H1 (cell line): Measurements from ENCODE around the gene NOLC1. TPM values are rescaled to one million over a fixed set of nuclear protein-coding genes. Genes with fewer than 3 reads are reported as not detected.

Experiments used
- BACH1 ChIP-seq: IDR thresholded peaks from 2 replicates; pipeline ENCODE4 v1.6.1; 2012; ENCODE audit warnings: low read length, improper control_type of control experiment
- JUN ChIP-seq: IDR thresholded peaks from 2 replicates; pipeline ENCODE4 v1.6.1; 2011; ENCODE audit warnings: low read depth, mild to moderate bottlenecking, improper control_type of control experiment, low read length
- polyA plus RNA-seq, 7 experiments: library from polyadenylated mRNA; depleted of rRNA in 3 of 7; stranded (reverse) in 5 of 7; unstranded in 2 of 7; fragments of >200 nt in 5 of 7; fragments of 200-250 nt in 2 of 7; gene quantifications; 1 replicate in 5 of 7; 2 replicates in 1 of 7; 4 replicates in 1 of 7; pipeline versions ENCODE4 v1.2.1 to v1.2.3, GENCODE V29; 2011 to 2013; ENCODE audit warnings: missing spikeins in 2 of 7, mixed read lengths in 2 of 7
- total RNA-seq: library from RNA; stranded (reverse); fragmentation: NEBNext Ultra II Directional; extraction: Animal tissue kit (Norgen Biotek cat#: 25700); gene quantifications from 2 replicates; pipeline ENCODE4 v1.2.1, GENCODE V29; 2021

Gene NOLC1
- total and polyA plus RNA-seq, 2 of the 8 experiments (the other 6 are each of a cell fraction or from before 2014, with no cell fraction given): 86.3 to 191 TPM

- no peak for TF ChIP-seq JUN
- TF ChIP-seq BACH1: no peak
These were observed 17.8 kb upstream of the NOLC1 start (continued) for GRCh38 chr10:102134416-102134815.
